ENCODE results near the gene FAM83F.

FAM83F gene

DNA sequence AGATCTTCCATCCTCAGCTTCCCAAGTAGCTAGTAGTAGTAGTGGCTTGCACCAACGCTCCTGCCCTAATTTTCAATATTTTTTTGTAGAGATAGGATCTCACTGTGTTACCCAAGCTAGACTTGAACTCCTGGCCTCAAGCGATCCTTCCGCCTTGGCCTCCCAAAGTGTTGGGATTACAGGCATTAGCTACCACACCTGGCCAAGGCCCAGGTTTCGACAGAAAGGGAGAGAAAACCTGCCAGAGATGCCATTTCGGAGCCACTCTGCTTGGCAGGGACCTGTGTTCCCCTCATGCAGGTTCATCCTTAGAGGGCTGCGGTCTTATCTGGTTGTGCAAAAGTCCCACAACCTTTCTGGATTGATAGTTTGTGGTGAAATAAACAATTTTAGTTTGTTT lies 41.4 kb downstream of the FAM83F start:
- no peak for DNase-seq (ENCODE audit: low spot score)

DNA sequence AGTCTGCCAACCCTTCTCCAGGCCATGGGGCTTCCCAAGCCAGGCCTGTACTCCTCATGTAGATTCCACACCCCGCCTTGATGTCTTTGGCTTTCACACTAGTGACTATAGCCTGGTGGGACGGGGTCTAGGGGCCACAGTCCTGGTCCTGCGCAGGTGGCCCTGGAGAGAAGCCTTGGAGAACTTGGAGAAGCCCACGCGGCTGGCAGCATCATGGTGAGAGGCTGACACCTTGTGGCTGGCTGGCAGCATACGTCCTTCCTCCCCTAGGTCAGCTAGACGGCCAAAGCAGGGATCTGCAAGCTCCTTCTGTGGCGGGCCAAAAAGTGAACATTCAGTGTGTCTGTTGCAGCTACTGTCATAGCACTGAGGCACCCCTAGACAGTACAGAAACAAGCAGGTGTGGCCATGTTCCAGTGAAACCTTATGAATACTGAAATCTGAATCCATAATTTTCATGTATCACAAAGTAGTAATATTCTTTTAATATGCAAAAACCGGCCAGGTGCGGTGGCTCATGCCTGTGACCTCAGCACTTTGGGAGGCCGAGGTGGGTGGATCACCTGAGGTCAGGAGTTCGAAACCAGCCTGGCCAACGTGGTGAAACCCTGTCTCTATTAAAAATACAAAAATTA lies 42.0 kb downstream of the FAM83F start:
- DNase-seq (ENCODE audit: low spot score): peak; percentile 52

DNA sequence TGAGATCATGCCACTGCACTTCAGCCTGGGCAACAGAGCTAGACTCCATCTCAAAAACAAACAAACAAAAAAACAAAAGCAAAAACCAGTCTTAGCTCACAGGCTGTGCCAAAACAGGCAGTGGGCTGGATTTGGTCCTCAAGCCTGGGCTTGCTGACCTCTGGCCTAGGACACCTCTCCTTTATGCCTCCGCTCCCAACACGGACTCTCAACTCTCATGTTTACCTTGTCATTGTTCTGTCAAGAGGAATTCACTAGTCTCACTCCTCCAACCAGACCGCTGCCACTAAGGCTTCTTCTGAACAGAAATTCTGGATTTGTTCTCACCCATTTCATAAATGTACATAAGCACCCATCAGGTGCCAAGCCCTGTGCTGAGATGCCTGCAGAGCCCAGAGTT lies 42.6 kb downstream of the FAM83F start:
- DNase-seq (ENCODE audit: low spot score): no peak

DNA sequence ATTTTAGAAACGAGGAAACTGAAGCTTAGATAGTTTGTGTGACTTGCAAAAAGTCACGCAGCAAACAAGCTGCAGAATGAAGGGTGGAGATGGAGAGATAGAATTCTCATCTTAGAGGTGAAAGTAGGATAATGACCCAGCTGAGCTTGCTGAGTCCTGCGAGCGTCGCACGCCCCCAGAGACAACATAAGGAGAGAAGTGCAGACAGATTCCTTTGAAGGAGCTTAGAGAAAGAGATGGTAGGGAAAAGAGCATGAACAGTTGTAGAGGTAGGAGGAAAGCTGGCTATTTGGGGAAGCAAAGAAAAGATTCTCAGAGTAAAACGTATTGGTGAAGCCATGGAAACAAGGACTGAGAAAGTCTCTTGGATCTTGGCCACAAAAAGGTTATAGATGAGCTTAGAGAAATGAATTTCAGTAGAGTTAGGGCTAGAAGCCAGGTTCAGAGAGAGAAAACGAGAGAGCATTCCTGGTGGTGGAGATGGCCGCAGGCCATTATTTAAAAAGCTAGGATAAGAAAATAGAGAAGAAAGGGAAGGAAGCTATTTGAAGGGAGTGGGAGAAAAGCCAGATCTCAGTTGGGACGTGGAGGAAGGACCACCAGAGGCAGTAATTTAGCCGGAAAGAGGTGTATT lies 44.8 kb downstream of the FAM83F start:
- no peak for DNase-seq (ENCODE audit: low spot score)

DNA sequence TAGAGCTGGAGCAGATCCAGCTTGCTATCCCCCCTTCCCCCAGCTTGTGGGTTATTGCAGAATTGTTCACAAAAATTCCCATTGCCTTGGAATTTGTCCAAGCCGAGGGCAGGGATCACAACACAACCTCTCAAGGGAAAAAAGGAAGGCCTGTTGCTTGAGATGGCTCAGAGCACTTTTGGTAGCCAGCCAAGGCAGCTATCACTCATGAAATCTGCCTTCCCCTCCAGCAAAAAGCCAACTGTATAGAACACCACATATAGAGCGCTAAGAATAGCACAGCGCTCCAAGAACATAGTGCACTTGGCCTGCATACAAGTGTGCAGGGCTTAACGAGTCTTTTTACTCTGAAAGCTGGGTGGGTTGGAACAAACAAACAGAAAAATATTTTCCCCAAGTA lies 46.2 kb downstream of the FAM83F start:
- DNase-seq (ENCODE audit: low spot score): no peak

DNA sequence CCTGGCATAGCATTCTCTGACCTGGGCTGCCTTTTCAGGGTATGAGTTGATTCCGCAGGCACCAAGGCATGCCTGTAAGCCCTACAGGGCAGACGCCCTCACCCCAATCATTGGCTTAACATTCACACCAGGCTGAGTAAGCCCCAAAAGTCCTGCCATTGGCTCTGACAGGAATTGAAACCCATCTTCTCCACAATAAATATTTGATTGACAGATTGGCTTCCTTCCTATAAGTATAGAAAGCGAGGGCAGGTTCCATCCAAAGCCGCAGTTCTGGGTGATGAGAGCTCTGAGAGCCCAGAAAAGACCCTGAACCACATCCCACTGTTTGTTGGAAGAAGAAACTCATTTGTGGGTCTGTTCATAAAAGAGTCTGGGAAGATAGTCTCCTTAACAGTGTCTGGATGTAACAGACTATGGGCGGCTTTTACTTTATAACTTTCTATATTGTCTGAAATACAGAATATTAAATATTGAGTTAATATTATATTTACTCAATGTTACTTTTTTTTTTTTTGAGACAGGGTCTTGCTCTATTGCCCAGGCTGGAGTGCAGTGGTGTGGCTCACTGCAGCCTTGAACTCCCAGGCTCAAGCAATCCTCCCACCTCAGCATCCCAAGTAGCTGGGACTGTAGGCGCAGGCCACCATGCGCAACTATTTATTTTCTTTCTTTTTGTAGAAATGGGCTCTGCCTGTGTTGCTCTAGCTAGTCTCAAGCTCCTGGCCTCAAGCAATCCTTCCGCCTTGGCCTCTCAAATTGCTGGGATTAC lies 46.8 kb downstream of the FAM83F start:
- DNase-seq (ENCODE audit: low spot score): no peak

DNA sequence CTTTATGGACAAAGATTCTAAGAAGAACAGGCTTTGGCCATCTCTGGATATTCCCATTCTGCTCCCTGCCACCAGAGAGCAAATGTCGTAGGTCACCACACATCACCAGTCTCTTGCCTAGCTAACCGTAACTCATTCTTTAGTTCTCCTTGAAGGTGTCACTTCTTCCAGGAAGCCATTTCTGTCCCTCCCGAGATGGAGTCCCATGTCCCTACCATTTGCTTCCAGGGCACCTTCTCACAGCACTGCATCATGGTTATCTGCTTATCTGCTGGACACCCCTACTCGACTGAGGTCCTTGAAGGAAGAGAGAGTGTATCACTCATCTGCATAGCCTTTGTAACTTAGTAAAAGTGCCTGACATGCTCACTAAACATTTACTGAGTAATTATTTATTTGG lies 47.6 kb downstream of the FAM83F start:
- no peak for DNase-seq (ENCODE audit: low spot score)

DNA sequence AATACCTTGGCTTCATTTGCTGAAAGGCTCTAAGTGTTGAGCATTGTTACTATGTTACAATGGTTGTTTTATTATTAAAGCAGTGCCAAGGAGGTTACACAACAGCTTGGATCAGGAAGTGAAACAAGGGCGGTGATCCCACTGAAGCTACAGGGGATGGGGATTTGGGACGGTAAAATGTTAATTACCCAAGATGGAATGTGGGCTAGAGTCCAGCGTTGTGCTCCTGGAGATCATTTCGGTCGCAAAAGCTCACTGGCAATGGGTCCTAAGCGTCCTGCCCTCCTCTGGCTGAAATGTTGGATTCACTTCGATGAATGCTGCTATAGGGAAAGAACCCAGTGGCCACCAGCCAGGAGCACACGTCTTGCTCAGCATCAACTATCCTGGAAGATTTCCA lies 48.3 kb downstream of the FAM83F start:
- no peak for DNase-seq (ENCODE audit: low spot score)

DNA sequence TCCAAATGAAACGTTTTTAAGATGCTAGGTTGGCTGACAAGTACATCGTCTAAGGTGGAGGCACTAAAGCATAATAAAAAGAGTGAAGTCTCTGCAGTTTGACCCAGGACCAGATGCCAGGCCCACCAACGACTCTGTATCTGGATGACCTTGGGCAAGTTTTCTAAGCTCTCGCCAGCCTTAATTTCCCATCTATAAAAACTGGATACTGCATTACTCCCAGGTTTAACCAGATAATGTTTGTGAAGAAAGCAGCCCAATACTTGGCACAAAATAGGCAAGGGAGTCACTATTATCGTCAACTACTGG lies 49.0 kb downstream of the FAM83F start:
- DNase-seq (ENCODE audit: low spot score): no peak

DNA sequence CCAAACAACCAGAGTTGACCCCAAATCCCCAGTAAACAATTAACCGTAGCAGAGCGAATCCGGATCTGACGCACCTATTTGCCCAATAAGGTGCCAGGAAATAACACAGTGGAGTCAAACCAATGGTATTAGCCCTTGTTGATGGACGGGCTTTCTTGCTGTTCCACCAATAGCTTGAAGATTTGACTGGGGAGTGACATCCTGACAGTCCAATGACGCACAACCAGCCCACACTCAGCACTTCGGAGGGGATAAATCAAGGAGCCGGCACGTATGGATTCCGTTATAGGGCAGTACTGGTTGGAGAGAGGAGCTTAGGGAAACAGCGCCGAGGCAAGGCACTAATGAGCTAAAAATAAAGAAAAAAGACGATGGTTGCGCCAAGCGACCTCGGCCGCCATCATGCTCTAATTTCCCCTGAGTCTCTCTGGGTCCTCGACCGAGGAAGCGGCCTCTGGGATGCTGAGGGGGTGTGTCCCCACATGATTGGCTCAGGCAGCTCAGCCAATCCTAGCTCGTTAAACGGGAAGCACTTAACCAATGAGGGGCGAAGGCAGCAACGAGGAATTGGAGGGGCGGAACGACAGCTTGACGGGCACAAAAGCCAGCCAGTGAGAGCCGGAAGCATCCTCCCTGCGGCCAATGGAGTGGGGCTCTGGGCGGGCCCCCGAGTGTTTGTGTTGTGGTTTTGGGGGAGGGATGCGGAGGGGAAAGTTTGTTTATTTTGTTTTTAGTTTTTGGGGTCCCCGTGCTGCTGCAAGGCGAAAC lies 49.5 kb downstream of the FAM83F start:
- peak; percentile 99 for DNase-seq (ENCODE audit: low spot score)

DNA sequence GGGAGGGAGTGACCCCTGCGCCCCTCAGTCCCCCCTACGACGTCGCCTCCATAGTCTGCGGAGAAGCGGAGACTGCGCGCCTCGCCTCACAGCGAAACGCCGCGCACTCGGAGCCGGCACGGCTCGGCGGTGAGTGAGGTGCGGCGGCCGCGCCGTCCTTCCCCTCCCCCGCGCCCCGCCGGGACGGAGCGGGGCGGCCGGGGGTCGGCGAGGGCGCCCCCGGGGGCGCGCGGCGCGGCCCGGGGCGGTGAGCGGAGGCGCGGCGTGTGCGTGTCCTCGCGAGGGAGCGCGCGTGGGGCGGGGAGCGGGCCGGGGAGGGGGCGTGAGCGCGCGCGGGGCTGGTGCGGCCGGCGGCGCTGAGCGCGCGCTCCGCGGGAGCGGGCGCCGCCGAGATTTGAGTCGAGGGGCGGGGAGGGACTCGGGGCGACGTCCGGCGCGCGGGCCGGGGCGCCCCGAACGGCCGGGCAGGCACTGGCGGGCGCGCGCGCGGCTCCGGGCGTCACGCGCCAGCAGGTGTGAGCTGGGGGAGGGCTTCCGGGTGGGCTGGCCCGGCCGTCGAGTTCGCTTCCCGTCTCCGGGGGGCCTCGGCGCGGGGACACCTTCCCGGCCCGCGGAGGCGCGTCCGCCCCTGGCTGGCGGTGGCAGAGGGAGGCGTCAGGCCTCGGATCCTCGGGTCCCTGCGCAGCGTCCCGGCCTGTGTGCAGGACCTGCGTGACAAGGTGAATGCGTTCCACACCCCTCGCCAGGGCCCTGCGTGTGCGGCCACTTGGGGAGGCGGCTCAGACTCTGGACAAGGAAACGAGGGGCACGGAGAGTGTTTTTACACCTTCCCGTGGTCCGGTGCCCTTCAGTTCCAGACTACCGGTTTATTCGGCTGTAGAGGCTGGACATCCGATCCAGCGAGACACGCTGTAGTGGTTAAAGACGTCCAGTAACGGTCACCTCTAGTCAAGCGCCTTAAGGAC lies 50.4 kb downstream of the FAM83F start:
- peak; percentile 72 for DNase-seq (ENCODE audit: low spot score)

DNA sequence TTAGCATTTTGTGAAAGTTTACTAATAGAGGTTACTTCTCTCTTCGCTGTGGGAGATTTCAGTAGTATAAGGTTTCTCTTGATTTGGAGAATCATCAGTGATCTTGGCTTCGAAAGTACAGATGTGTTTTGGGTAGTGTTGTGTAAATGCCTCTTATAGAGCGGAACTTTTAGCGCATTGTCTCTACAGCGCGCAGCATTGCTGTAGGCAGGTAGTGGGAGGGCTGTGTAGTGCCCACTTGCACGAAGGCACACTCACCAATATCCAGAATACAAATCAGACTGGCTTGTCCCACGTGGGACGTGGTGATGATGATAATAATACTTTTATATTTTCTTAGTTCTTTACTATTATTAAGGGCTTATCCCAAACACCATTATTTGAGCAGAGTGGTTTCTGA lies 51.4 kb downstream of the FAM83F start:
- DNase-seq (ENCODE audit: low spot score): no peak

DNA sequence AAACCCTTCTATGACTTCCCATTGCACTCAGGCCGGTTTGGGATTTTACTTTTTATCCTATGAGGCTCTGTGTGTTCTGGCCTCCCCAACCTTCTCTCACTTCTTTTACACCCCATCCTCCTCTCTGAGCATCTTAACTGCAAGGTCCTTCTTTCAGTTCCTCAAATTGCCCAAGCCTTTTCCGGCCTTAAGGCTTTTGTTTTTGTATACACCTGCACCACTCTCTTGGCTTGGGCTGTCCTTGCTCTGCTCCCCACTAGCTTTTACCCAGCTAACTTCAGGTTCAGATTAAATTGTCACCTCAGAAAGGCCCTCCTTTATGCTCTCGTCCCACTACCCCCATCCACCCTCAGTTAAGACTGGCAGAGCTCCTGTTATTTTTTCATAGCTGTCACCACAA lies 55.5 kb downstream of the FAM83F start:
- DNase-seq (ENCODE audit: low spot score): no peak

DNA sequence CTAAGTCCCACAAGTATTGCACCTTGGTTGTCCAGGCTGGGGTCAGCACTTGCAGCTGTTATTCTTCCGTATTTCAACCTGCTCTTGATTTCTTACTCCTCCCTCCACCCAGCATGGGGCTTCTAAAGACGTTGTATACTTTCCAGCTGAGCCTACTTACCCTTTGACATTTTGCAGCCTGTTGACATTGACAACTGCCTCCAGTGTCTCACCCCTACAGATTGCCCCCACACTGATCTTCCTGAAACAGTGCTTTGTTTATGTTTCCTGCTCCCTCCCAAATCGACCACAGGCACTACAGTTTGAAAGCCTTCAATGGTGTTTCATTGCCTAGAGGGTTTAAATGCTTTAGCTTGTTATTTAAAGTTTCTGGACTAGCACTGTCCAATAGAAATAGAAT lies 56.6 kb downstream of the FAM83F start:
- DNase-seq (ENCODE audit: low spot score): peak; percentile 15

DNA sequence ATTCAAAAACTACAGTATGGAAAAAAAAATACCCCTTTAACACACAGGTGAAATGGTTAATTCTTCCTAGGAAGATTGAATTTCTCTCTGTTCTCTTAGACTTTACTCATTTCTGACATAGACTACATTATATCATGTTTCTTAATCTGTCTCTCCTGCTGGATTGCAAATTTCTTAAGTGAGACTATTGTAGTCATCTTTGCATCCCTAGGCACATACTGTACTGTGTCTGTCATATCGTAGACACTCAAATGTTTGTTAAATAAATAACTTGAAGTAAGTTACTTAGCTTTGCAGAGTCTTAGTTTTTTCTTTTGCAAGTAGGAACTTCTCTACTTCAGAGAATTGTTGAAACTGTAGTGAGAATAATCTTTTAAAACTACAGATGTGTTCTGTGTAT lies 58.7 kb downstream of the FAM83F start:
- no peak for DNase-seq (ENCODE audit: low spot score)

DNA sequence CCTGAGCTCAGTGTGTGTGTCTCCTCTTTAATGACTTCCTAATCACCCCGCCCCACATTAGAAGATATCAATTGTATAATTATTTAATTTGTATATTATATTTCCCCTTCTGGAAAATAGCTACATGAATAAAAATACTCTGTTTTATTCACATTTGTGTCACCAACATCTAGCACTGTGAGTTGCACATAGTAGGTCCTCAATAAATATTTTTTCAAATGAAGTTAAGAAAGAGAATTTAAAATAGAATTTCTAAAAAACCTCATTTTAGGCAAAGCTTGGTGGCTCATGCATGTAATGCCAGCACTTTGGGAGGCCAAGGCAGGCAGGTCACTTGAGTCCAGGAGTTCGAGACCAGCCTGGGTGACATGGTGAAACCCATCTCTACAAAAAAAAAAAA lies 59.7 kb downstream of the FAM83F start:
- DNase-seq (ENCODE audit: low spot score): no peak

DNA sequence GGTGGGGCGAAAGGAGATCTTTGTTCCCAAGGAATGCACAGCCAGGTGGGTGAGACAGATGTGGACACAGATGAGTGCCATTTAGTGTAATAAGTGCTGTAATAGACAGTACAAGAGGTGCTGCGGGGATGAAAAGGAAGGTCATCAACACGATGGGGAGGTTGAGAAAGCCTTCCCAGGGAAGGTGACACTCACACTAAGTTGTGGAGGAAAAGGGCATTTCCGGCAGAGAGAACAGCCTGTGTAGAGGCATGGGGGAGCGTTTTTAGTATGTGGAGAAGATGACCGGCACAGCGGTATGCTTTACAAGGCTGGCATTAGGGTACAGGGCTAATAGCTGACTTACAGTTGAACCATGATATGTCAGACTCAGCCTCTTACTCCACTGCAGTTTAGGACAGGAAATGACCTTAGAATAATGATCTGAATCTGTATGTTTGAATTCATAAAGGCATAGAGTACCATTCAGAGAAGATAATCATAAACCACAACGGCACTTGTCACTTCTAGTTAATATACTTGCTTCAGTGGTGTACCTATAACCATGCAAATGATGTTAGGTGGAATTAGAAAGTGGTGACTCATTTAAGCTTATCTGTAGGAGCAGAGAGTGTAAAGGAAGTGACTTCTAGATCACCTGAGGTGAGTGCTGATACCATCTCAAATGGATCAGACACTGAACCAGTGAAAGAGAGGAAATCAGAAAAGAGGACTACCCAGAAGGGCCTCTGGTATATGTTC lies 60.6 kb downstream of the FAM83F start:
- peak; percentile 85 for DNase-seq (ENCODE audit: low spot score)

DNA sequence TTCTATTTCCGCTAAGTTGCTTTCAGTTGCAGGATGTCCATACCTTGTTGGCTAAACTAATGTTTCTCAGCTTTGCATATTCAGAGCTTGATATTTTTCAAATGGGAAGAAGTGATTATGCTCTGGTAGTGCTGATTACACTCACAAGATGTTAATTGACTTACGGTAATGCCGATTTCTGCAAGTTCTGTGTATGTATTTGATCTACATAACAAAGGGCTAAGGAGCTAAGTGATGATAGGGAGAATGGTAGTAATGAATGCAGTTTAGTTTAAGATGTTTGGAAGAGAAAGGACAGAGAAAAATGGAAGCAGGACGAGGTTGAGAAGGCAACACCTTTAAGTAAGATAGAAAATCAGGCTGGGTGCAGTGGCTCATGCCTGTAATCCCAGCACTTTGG lies 61.4 kb downstream of the FAM83F start:
- no peak for DNase-seq (ENCODE audit: low spot score)

DNA sequence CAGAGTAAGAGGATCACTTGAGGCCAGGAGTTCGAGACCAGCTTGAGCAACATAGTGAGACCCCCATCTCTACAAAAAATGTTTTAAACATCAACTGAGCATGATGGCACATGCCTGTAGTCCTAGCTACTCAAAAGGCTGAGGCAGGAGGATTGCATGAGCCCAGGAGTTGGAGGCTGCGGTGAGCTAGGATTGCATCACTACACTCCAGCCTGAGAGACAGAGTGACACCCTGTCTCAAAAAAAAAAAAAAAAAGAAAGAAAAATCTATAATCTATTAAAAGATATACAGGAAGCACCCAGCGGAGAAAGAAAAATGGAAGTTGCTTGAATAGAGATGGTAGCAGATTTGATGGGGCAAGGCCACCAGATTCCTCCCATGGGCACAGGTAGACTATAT lies 61.8 kb downstream of the FAM83F start:
- no peak for DNase-seq (ENCODE audit: low spot score)

DNA sequence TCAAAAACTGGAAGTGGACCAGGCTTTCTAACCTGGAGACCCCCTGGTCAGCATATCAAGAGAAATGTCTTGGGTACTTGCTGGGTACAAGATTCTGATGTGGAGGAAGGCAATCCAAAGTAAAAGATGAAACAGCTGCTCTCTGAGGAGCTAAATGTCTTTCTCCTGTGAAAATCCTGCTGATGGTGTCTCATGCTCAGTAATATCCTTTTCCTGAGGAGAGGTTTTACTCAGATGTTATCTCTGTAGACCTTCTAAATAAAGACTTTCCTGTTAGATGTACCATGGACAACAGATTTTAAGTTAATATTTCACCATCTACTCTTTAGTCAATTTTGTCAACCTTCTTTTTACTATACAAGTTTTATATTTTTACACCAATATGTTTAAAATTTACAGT lies 62.9 kb downstream of the FAM83F start:
- DNase-seq (ENCODE audit: low spot score): no peak

DNA sequence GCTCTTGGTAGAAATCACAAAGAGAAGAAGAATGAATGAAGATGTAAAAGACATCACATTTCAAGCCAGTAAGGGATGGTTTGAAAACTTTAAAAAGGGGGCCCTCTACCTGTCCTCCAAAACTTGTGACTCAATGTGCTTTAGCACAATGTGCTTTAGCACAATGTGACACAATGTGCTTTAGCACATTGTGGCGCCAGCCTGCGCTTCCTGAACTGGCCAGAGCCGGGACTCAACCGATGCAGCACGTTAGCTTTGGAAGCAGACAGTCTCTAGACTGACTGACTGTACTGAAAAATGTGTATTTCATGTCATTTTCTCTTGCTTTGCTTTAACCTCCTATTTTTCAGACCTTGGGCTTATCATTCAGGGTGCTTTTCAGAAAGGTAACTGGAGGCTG lies 63.5 kb downstream of the FAM83F start:
- DNase-seq (ENCODE audit: low spot score): peak; percentile 17

All from CD4-positive, alpha-beta T cell treated with Interleukin-2 at 100 ng/mL for 4 hours (primary cell).